ENCODE measurements around the gene CDKN1C. TPM values are rescaled to one million over a fixed set of nuclear protein-coding genes. Genes with fewer than 3 reads are reported as not detected.

CDKN1C gene
- total RNA-seq, 1 donor from 2014 or later: 1.4 TPM

DNA sequence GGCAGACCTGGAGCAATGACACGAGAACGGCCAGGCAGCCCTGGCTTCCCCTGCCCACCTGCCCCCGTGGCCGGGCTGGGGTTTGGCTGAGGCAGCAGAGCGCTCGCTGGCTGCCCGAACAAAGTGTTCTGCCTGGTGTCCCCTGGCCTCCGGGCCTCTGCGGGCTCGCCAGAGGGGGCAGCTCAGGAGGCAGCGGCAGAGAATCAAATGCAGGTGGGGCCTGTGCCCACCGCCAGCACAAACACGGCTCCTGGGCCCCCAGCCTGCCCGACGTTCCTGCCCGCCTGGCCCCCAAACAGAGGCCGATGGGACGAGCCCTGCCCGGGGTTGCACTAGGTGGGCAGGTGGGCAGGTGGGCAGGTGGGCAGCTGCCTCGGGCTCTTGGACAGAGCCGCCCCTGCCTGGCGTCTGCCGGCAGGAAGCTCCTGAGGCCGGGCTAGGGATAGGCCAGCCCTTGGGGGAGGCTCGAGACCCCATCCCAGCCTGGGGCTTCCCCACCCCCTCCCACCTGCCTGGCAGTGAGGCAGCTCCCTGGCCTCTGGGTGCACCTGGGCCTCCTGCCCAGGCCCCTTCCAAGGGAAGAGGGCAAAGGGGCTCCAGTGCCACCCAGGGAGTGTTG, 46.8 kb downstream of the CDKN1C start:
- CTCF ChIA-PET: no interaction called here
- Mint-ChIP-seq H3K27ac (no peak overlapping the region), H3K4me3 (no peak overlapping the region), H3K9me3 (no peaks in the 10 kb centered on the region), H3K27me3 (no peaks in the 10 kb centered on the region), H3K4me1 (no peaks in the 10 kb centered on the region), H3K36me3 (ENCODE audit: low read depth) (no peaks in the 10 kb centered on the region)
- TF ChIP-seq, protein P1, sequence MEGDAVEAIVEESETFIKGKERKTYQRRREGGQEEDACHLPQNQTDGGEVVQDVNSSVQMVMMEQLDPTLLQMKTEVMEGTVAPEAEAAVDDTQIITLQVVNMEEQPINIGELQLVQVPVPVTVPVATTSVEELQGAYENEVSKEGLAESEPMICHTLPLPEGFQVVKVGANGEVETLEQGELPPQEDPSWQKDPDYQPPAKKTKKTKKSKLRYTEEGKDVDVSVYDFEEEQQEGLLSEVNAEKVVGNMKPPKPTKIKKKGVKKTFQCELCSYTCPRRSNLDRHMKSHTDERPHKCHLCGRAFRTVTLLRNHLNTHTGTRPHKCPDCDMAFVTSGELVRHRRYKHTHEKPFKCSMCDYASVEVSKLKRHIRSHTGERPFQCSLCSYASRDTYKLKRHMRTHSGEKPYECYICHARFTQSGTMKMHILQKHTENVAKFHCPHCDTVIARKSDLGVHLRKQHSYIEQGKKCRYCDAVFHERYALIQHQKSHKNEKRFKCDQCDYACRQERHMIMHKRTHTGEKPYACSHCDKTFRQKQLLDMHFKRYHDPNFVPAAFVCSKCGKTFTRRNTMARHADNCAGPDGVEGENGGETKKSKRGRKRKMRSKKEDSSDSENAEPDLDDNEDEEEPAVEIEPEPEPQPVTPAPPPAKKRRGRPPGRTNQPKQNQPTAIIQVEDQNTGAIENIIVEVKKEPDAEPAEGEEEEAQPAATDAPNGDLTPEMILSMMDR (IDR thresholded peaks at IDR 0.05): no peak
- intact Hi-C loops (cut with micrococcal nuclease): no loop called here
- ATAC-seq (ENCODE audit: low read depth): no peak
- no peak for DNase-seq
- POLR2A ChIA-PET: no interaction called here

DNA sequence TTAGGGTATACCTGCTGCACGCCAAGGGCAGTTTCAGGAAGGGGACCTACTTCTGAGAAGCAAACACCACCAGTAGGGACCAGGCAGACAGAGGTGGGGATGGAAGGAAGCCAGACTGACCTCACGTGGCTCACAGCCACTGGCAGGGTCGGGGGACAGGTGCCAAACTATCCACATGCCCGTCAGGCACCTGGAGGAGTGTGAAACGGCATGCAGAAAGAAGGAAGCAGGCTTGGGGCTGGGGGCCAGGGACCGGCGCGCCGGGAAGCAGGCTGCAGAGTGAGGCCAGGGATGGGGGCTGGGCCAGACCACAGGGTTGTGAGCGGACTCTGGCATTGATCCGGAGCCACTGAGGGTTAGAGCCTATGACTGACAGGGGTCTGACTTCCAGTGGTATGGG, 47.5 kb downstream of the CDKN1C start:
- no peak for ATAC-seq (ENCODE audit: low read depth)
- ChIA-PET CTCF (no interaction called here), POLR2A (no interaction called here)
- H3K27ac Mint-ChIP-seq: no peak overlapping the region
- no peak overlapping the region for H3K4me3 Mint-ChIP-seq
- no peaks in the 10 kb centered on the region for H3K27me3 Mint-ChIP-seq
- intact Hi-C loops (cut with micrococcal nuclease): no loop called here
- no peak for DNase-seq
- TF ChIP-seq, protein P1 (IDR thresholded peaks at IDR 0.05): no peak
- no peaks in the 10 kb centered on the region for H3K36me3 Mint-ChIP-seq (ENCODE audit: low read depth)
- H3K4me1 Mint-ChIP-seq: no peaks in the 10 kb centered on the region
- no peaks in the 10 kb centered on the region for H3K9me3 Mint-ChIP-seq

DNA sequence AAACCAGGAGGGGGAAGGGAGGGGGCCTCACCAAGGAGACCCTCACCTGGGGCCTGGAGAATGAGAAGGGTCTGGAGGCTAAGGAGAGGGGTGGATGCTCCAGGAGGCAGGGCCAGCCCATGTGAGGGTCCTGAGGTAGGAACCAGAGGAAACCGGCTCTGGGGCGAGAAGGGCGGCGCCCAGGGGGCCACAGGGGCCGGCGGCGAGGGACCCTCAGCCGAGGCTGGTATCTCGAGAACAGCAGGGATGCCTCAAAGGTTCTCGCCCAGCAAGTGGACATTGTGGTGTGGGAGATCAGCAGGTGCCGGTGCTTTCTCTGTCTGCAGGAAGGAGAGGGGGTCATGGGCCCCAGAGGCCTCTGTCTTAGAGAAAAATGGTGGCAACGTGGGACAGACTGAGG, 47.9 kb downstream of the CDKN1C start:
- TF ChIP-seq, protein P1 (IDR thresholded peaks at IDR 0.05): no peak
- Mint-ChIP-seq H3K9me3 (no peaks in the 10 kb centered on the region), H3K4me1 (no peaks in the 10 kb centered on the region), H3K36me3 (ENCODE audit: low read depth) (no peaks in the 10 kb centered on the region), H3K4me3 (no peak overlapping the region), H3K27ac (no peak overlapping the region), H3K27me3 (no peaks in the 10 kb centered on the region)
- ChIA-PET CTCF (no interaction called here), POLR2A (no interaction called here)
- intact Hi-C loops (cut with micrococcal nuclease): no loop called here
- no peak for DNase-seq
- ATAC-seq (ENCODE audit: low read depth): no peak

DNA sequence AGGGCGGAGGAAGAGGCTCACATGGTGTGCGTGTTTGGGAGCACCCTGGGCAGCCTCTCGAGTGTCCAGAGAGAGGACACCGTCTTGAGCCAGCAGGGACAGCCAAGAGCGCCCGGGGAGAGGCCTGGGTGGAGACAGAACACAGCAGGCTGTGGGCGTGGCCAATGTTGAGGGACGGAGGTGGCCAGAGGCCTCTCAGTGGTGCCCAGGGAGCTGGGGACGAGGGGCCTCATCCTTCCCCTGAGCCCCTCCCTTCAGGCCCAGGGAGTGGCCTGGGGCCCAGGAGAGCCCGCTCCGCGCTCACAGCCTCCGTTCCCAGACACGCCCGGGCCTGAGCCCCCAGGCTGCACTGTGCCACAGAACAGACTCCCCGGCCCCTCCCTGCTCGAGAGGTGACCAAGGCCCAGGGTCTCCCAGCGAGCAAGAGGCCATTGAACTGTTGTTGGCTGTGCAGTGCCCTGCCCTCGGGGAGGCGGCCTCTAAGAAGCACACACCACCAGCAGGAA, 48.4 kb downstream of the CDKN1C start:
- Mint-ChIP-seq H3K4me1 (no peaks in the 10 kb centered on the region), H3K27me3 (no peaks in the 10 kb centered on the region), H3K9me3 (no peaks in the 10 kb centered on the region), H3K4me3 (no peak overlapping the region), H3K36me3 (ENCODE audit: low read depth) (no peaks in the 10 kb centered on the region), H3K27ac (no peak overlapping the region)
- TF ChIP-seq, protein P1 (IDR thresholded peaks at IDR 0.05): no peak
- POLR2A ChIA-PET: no interaction called here
- ATAC-seq (ENCODE audit: low read depth): no peak
- intact Hi-C loops (cut with micrococcal nuclease): no loop called here
- CTCF ChIA-PET: no interaction called here
- DNase-seq: no peak

DNA sequence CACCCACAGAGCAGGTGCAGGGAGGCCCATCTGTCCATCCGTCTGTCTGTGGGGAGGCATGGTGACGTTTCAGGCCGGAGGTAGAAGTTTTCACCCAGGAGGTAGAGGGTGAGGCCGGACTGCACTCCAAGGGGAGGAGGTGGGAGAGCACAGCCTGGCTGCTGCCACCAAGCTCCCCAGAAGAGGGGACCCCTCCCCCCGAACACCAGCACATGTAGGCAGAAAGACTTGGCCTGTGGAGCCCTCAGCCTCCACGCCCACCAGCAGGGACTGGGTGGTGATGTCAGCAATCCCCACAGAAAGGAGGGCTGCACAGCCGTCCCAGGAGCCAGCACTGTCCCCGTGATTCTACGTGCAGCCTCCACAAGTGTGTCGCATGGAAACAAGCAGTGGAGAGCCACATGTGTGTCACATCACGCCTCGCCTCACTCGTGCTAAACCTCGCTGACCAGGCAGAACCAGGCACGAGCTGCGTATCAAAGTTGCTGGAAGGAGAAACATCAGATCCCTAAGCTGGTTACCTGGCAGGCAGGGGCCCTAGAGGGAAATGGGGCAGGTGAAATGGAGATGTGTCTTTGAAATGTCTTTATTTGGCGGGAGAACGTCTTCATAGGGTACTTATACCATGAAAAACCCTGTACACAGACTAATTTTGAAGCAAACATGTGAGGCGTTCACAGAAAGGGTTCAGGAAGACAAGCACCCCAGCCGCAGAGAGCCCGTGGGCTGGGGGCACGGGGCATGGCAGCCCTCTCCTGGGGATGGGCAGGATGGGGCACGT, 49.1 kb downstream of the CDKN1C start:
- no peaks in the 10 kb centered on the region for H3K9me3 Mint-ChIP-seq
- H3K36me3 Mint-ChIP-seq (ENCODE audit: low read depth): no peaks in the 10 kb centered on the region
- CTCF ChIA-PET: no interaction called here
- intact Hi-C loops (cut with micrococcal nuclease): no loop called here
- TF ChIP-seq, protein P1 (IDR thresholded peaks at IDR 0.05): no peak
- no peaks in the 10 kb centered on the region for H3K27me3 Mint-ChIP-seq
- POLR2A ChIA-PET: no interaction called here
- DNase-seq (no peak), ATAC-seq (ENCODE audit: low read depth) (no peak)
- H3K4me3 Mint-ChIP-seq: no peak overlapping the region
- no peak overlapping the region for H3K27ac Mint-ChIP-seq
- no peaks in the 10 kb centered on the region for H3K4me1 Mint-ChIP-seq

Data from activated B cell treated with CpG ODN at 0.5 μM for 24 hours (primary cell).